Measurements from ENCODE around the gene PDE10A. TPM values are rescaled to one million over a fixed set of nuclear protein-coding genes. Genes with fewer than 3 reads are reported as not detected.

The PDE10A gene
- total RNA-seq, 1 experiment from 2014 or later, result 3.1 TPM

DNA sequence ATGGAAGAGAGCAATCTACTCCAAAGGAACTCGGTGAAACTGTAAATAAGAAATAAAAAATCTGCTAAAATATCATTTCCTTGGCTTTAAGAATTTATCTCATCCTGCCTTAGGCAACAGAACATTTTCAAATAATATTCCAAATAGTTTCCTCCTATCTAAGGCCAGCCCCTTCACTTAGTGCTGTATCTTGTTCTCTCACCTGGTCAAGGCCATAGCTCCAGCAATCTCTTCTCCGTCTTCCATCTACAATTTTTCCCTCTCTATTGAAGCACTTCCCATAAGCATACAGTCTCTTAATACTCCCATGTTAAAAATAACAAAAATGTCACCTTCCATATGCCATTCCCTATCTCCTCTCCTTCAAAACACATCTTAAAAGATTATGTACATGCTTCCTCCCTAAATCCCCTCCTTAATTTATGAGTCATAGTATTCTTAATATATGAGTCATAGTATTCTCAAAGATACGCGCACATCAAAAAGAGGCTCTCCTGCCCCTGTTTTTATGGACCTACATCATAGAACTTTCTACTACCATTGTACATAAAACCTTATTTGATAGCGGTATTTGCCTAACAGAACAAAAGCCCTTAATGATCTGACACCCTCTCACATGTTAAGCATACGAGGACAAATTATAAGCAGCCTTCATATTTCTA is 146.9 kb downstream of the PDE10A start:
- DNase-seq (ENCODE audit: low spot score) (no peak), ATAC-seq (no peak)
- ChIA-PET POLR2A (no interaction called here), CTCF (no interaction called here)
- H3K36me3 Mint-ChIP-seq, result no peaks in the 10 kb centered on the region
- TF ChIP-seq ATF6 (CRISPR knock-in tag; IDR thresholded peaks at IDR 0.05), result no peak
- no peak for TF ChIP-seq ZNF532 (CRISPR knock-in tag; IDR thresholded peaks at IDR 0.05; ENCODE audit: borderline replicate concordance)
- TF ChIP-seq ZNF263 (CRISPR knock-in tag; IDR thresholded peaks at IDR 0.05; ENCODE audit: low read depth), result no peak
- TF ChIP-seq NR1H2 (CRISPR knock-in tag; IDR thresholded peaks at IDR 0.05), result no peak
- TF ChIP-seq RELA (CRISPR knock-in tag; IDR thresholded peaks at IDR 0.05; ENCODE audit: borderline replicate concordance), result no peak
- TF ChIP-seq, protein P1, sequence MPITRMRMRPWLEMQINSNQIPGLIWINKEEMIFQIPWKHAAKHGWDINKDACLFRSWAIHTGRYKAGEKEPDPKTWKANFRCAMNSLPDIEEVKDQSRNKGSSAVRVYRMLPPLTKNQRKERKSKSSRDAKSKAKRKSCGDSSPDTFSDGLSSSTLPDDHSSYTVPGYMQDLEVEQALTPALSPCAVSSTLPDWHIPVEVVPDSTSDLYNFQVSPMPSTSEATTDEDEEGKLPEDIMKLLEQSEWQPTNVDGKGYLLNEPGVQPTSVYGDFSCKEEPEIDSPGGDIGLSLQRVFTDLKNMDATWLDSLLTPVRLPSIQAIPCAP (CRISPR knock-in tag; IDR thresholded peaks at IDR 0.05), result no peak
- TF ChIP-seq GRHL2 (CRISPR knock-in tag; IDR thresholded peaks at IDR 0.05; ENCODE audit: insufficient replicate concordance, severe bottlenecking), result no peak
- TF ChIP-seq CBFB (CRISPR knock-in tag; IDR thresholded peaks at IDR 0.05; ENCODE audit: low read depth), result no peak
- TF ChIP-seq ZNF317 (CRISPR knock-in tag; IDR thresholded peaks at IDR 0.05; ENCODE audit: borderline replicate concordance, low read depth), result no peak
- no peak for TF ChIP-seq HMGXB4 (CRISPR knock-in tag; IDR thresholded peaks at IDR 0.05)
- TF ChIP-seq TP53 (CRISPR knock-in tag; IDR thresholded peaks at IDR 0.05), result no peak
- no peak for TF ChIP-seq SMAD4 (CRISPR knock-in tag; IDR thresholded peaks at IDR 0.05)
- TF ChIP-seq, protein P2, sequence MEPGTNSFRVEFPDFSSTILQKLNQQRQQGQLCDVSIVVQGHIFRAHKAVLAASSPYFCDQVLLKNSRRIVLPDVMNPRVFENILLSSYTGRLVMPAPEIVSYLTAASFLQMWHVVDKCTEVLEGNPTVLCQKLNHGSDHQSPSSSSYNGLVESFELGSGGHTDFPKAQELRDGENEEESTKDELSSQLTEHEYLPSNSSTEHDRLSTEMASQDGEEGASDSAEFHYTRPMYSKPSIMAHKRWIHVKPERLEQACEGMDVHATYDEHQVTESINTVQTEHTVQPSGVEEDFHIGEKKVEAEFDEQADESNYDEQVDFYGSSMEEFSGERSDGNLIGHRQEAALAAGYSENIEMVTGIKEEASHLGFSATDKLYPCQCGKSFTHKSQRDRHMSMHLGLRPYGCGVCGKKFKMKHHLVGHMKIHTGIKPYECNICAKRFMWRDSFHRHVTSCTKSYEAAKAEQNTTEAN (CRISPR knock-in tag; IDR thresholded peaks at IDR 0.05), result no peak
- TF ChIP-seq ETV6 (CRISPR knock-in tag; IDR thresholded peaks at IDR 0.05), result no peak
- no peak for TF ChIP-seq CREM (CRISPR knock-in tag; IDR thresholded peaks at IDR 0.05)
- no peak for TF ChIP-seq MLX (CRISPR knock-in tag; IDR thresholded peaks at IDR 0.05)
- TF ChIP-seq ERG (CRISPR knock-in tag; IDR thresholded peaks at IDR 0.05), result no peak
- no peak for TF ChIP-seq GABPB1 (CRISPR knock-in tag; IDR thresholded peaks at IDR 0.05)
- TF ChIP-seq TEAD1 (CRISPR knock-in tag; IDR thresholded peaks at IDR 0.05), result no peak
- H3K4me3 Mint-ChIP-seq, result no peak overlapping the region
- no peak overlapping the region for H3K27ac Mint-ChIP-seq
- H3K4me1 Mint-ChIP-seq, result peaks cover 2% of the 10 kb centered on the region
- H3K9me3 Mint-ChIP-seq, result no peaks in the 10 kb centered on the region
- H3K27me3 Mint-ChIP-seq (ENCODE audit: low read depth), result no peaks in the 10 kb centered on the region

Data from WTC11 (cell line).